ENCODE results near the gene TRPM3.

DNA sequence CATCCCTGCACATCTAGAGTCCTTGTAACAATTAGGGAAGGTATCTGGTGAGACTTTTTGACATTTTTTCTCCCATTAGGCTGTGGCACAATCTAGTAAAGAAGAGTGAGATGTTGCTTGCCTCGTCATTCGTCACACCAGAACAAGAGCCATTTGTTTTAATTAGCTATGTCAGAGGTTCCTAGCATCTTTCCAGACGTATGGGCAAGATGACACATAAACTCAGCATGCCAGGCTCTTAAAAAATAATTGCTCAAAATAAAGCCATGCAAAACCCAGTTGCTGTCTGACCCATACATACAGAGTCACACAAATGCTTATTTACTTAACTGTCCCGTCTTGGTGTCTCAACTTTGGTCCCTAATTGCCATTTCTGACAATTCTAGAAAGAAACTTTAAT lies 125.9 kb downstream of the TRPM3 start:
- TF ChIP-seq, protein P1, sequence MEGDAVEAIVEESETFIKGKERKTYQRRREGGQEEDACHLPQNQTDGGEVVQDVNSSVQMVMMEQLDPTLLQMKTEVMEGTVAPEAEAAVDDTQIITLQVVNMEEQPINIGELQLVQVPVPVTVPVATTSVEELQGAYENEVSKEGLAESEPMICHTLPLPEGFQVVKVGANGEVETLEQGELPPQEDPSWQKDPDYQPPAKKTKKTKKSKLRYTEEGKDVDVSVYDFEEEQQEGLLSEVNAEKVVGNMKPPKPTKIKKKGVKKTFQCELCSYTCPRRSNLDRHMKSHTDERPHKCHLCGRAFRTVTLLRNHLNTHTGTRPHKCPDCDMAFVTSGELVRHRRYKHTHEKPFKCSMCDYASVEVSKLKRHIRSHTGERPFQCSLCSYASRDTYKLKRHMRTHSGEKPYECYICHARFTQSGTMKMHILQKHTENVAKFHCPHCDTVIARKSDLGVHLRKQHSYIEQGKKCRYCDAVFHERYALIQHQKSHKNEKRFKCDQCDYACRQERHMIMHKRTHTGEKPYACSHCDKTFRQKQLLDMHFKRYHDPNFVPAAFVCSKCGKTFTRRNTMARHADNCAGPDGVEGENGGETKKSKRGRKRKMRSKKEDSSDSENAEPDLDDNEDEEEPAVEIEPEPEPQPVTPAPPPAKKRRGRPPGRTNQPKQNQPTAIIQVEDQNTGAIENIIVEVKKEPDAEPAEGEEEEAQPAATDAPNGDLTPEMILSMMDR (IDR thresholded peaks at IDR 0.05; ENCODE audit: insufficient read depth, low read length), result no peak
- TF ChIP-seq POLR2AphosphoS5 (IDR thresholded peaks at IDR 0.05; ENCODE audit: low read depth), result no peak
